K562 (cell line): ENCODE results near the gene PRDM11. TPM values are rescaled to one million over a fixed set of nuclear protein-coding genes. Genes with fewer than 3 reads are reported as not detected.

Experiments
- BCLAF1 ChIP-seq, 2 experiments: fragments of 450-650 bp in 1 of 2; IDR thresholded peaks; 2 replicates each; pipeline ENCODE4 v1.6.1; 2011 to 2017; ENCODE audit warnings: low read depth in 2 of 2, antibody characterized with exemption in 1 of 2, borderline replicate concordance in 1 of 2, low read length in 1 of 2, mild to moderate bottlenecking in 1 of 2, mixed read lengths in 1 of 2; ENCODE audit not compliant: control insufficient read depth in 1 of 2
- CREBBP ChIP-seq: IDR thresholded peaks from one replicate; pipeline ENCODE4 v1.6.1; 2012; ENCODE audit warnings: low read depth, mild to moderate bottlenecking, control low read depth, inconsistent platforms, low read length
- FOS ChIP-seq: IDR thresholded peaks from 3 replicates; pipeline ENCODE4 v1.6.1; 2011; ENCODE audit not compliant: insufficient read length; ENCODE audit errors: extremely low read depth
- MAFG ChIP-seq: fragments of 450-650 bp; conservative IDR thresholded peaks from 2 replicates; pipeline ENCODE4 v1.6.1; 2016; ENCODE audit warnings: missing genetic modification characterization, missing compliant biosample characterization
- MCM3 ChIP-seq: fragments of 450-650 bp; IDR thresholded peaks from 2 replicates; pipeline ENCODE4 v1.6.1; 2016
- NUFIP1 ChIP-seq: fragments of 450-650 bp; IDR thresholded peaks from 2 replicates; pipeline ENCODE4 v1.6.1; 2018; ENCODE audit not compliant: partially characterized antibody
- OTX1 ChIP-seq: fragments of 450-650 bp; formaldehyde crosslinking; IDR thresholded peaks from 2 replicates; pipeline ENCODE4 v1.4.0; 2022; ENCODE audit warnings: mild to moderate bottlenecking
- PCBP1 ChIP-seq: fragments of 200-400 bp; formaldehyde crosslinking; IDR thresholded peaks from 2 replicates; pipeline ENCODE4 v1.6.1; 2018; ENCODE audit warnings: mild to moderate bottlenecking, low read depth, low read length; ENCODE audit not compliant: poor library complexity, severe bottlenecking
- PTBP1 ChIP-seq: fragments of 200-400 bp; formaldehyde crosslinking; IDR thresholded peaks from 2 replicates; pipeline ENCODE4 v1.6.1; 2017; ENCODE audit warnings: low read depth, low read length
- RBBP5 ChIP-seq: fragments of 200-600 bp; sonication (generic); IDR thresholded peaks from 2 replicates; pipeline ENCODE4 v1.6.1; 2012; ENCODE audit warnings: borderline replicate concordance, mild to moderate bottlenecking, low read length, control low read depth, inconsistent platforms; ENCODE audit not compliant: insufficient read depth, poor library complexity, severe bottlenecking
- SRF ChIP-seq, 2 experiments: fragments of 250-450, 450-650 bp in 1 of 2; sonication (Bioruptor Pico) in 1 of 2; sonication (generic) in 1 of 2; formaldehyde crosslinking; IDR thresholded peaks; 2 replicates each; pipeline versions ENCODE4 v1.5.0 to v1.5.1; 2020 to 2022; ENCODE audit warnings: mild to moderate bottlenecking in 1 of 2, missing genetic modification reagents in 1 of 2
- U2AF1 ChIP-seq: fragments of 200-400 bp; formaldehyde crosslinking; optimal IDR thresholded peaks from 2 replicates; pipeline ENCODE3; 2017; ENCODE audit warnings: mild to moderate bottlenecking, low read depth, low read length, moderate library complexity
- YY1 ChIP-seq, 3 experiments: IDR thresholded peaks; 2 replicates each; pipeline ENCODE4 v1.6.1; 2011; ENCODE audit warnings: low read length in 2 of 3, mild to moderate bottlenecking in 2 of 3, moderate library complexity in 2 of 3, borderline replicate concordance in 1 of 3, control low read depth in 1 of 3, low read depth in 1 of 3; ENCODE audit not compliant: insufficient read depth in 3 of 3, insufficient replicate concordance in 2 of 3, control insufficient read depth in 1 of 3, insufficient read length in 1 of 3; ENCODE audit errors: extremely low read depth in 1 of 3
- ZBTB12 ChIP-seq: fragments of 250-450 bp; sonication (Bioruptor Pico); IDR thresholded peaks from 2 replicates; pipeline ENCODE4 v1.4.0; 2020
- polyA plus RNA-seq, 8 experiments: library from polyadenylated mRNA; depleted of rRNA in 4 of 8; stranded (reverse) in 5 of 8; unstranded in 3 of 8; fragments of >200 nt; fragmentation: Nextera tagmentation in 2 of 8; fragmentation: Illumina TruSeq in 1 of 8; extraction: Ambion mirVana in 2 of 8; extraction: Trizol in 1 of 8; gene quantifications; 2 replicates each; pipeline versions ENCODE4 v1.2.1 to v1.2.3, GENCODE V29; 2011 to 2014; ENCODE audit warnings: inconsistent platforms in 1 of 8, missing spikeins in 1 of 8
- total RNA-seq, 7 experiments: library from RNA; depleted of rRNA in 6 of 7; stranded (reverse); fragments of >200 nt in 6 of 7; fragmentation: Illumina TruSeq in 2 of 7; extraction: Trizol in 2 of 7; gene quantifications; 2 replicates each; pipeline versions ENCODE4 v1.2.1 to v1.2.3, GENCODE V29; 2011 to 2021; ENCODE audit warnings: low replicate concordance in 1 of 7
- TF ChIP-seq, protein P1 (sequence below), 2 experiments: fragments of 250-450 bp in 1 of 2; fragments of 450-650 bp in 1 of 2; sonication (Bioruptor Pico) in 1 of 2; IDR thresholded peaks; 2 replicates each; pipeline versions ENCODE4 v1.6.1 to v1.8.0; 2016 to 2021; ENCODE audit warnings: mild to moderate bottlenecking in 2 of 2, moderate library complexity in 2 of 2, missing compliant biosample characterization in 1 of 2, missing genetic modification characterization in 1 of 2
- TF ChIP-seq, protein P2 (sequence below), 2 experiments: fragments of 450-650 bp; IDR thresholded peaks; 2 replicates each; pipeline ENCODE4 v1.6.1; 2016
- TF ChIP-seq, protein P3 (sequence below): fragments of 250-450 bp; sonication (Bioruptor Pico); IDR thresholded peaks from 2 replicates; pipeline ENCODE4 v1.4.0; 2020; ENCODE audit warnings: borderline replicate concordance

The PRDM11 gene
- total and polyA plus RNA-seq, 9 of the 15 experiments (the other 6 are each of a cell fraction or from before 2014, with no cell fraction given), result 0.01 to 1.1 (median 0.29) TPM

- no peak for TF ChIP-seq BCLAF1 (IDR thresholded peaks at IDR 0.05; ENCODE audit: borderline replicate concordance in 1 of 2, control insufficient read depth in 1 of 2, low read depth in 2 of 2, low read length in 1 of 2)
- TF ChIP-seq CREBBP, result no peak
- no peak for TF ChIP-seq PTBP1
- no peak for TF ChIP-seq YY1 (IDR thresholded peaks at IDR 0.05; ENCODE audit: borderline replicate concordance in 1 of 3, control insufficient read depth in 1 of 3, extremely low read depth in 1 of 3, insufficient read depth in 3 of 3, insufficient read length in 1 of 3, insufficient replicate concordance in 2 of 3, low read depth in 1 of 3, low read length in 2 of 3)
- peak; percentile 9; the same call in 1 of the 2 replicates for TF ChIP-seq ZBTB12 (CRISPR knock-in tag)
- TF ChIP-seq OTX1 (CRISPR knock-in tag), result peak; percentile 84
- TF ChIP-seq, protein P1, sequence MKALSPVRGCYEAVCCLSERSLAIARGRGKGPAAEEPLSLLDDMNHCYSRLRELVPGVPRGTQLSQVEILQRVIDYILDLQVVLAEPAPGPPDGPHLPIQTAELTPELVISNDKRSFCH (CRISPR knock-in tag; IDR thresholded peaks at IDR 0.05), result no peak
- TF ChIP-seq, protein P1 (tag; IDR thresholded peaks at IDR 0.05), result no peak
- TF ChIP-seq PCBP1, result no peak
- TF ChIP-seq, protein P2, sequence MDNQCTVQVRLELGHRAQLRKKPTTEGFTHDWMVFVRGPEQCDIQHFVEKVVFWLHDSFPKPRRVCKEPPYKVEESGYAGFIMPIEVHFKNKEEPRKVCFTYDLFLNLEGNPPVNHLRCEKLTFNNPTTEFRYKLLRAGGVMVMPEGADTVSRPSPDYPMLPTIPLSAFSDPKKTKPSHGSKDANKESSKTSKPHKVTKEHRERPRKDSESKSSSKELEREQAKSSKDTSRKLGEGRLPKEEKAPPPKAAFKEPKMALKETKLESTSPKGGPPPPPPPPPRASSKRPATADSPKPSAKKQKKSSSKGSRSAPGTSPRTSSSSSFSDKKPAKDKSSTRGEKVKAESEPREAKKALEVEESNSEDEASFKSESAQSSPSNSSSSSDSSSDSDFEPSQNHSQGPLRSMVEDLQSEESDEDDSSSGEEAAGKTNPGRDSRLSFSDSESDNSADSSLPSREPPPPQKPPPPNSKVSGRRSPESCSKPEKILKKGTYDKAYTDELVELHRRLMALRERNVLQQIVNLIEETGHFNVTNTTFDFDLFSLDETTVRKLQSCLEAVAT (IDR thresholded peaks at IDR 0.05), result peak in 1 of 2 experiments; percentile 95; a peak in 2 of 4 replicates
- no peak for TF ChIP-seq FOS
- TF ChIP-seq, protein P3, sequence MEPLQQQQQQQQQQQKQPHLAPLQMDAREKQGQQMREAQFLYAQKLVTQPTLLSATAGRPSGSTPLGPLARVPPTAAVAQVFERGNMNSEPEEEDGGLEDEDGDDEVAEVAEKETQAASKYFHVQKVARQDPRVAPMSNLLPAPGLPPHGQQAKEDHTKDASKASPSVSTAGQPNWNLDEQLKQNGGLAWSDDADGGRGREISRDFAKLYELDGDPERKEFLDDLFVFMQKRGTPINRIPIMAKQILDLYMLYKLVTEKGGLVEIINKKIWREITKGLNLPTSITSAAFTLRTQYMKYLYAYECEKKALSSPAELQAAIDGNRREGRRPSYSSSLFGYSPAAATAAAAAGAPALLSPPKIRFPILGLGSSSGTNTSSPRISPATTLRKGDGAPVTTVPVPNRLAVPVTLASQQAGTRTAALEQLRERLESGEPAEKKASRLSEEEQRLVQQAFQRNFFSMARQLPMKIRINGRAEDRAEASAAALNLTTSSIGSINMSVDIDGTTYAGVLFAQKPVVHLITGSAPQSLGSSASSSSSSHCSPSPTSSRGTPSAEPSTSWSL (CRISPR knock-in tag), result no peak
- no peak for TF ChIP-seq U2AF1
- peak in 1 of 2 experiments; percentile 63; a peak in 1 of 4 replicates for TF ChIP-seq SRF (CRISPR knock-in tag; IDR thresholded peaks at IDR 0.05)
- no peak for TF ChIP-seq RBBP5
- no peak for TF ChIP-seq MCM3
- no peak for TF ChIP-seq NUFIP1
- TF ChIP-seq MAFG (tag), result peak; percentile 84
Observed at GRCh38 chr11:45185228-45185729, 38.8 kb downstream of the PRDM11 start (continued).
